H9 (cell line): ENCODE measurements around the gene PNMA1. TPM values are rescaled to one million over a fixed set of nuclear protein-coding genes. Genes with fewer than 3 reads are reported as not detected.

Experiments used
- DNase-seq: peaks from one replicate; pipeline ENCODE4 v3.0.0-alpha.2; 2017
- H2AFZ ChIP-seq: one replicate; pipeline ENCODE4 v1.6.1; 2013; ENCODE audit warnings: mild to moderate bottlenecking, low read length, control low read depth, moderate library complexity
- H2AK5ac ChIP-seq: 2 replicates; pipeline ENCODE4 v1.6.1; 2013; ENCODE audit warnings: low read length, control low read depth, mixed read lengths; ENCODE audit not compliant: insufficient read length
- H2BK120ac ChIP-seq: one replicate; pipeline ENCODE4 v1.6.1; 2013; ENCODE audit warnings: low read depth, mild to moderate bottlenecking, low read length, control low read depth, inconsistent platforms; ENCODE audit not compliant: poor library complexity, severe bottlenecking
- H2BK12ac ChIP-seq: 2 replicates; pipeline ENCODE4 v1.6.1; 2013; ENCODE audit warnings: low read length, control low read depth, mixed read lengths, low read depth; ENCODE audit not compliant: insufficient read length
- H2BK15ac ChIP-seq: 2 replicates; pipeline ENCODE4 v1.6.1; 2013; ENCODE audit warnings: low read depth, low read length, control low read depth
- H2BK20ac ChIP-seq: one replicate; pipeline ENCODE4 v1.6.1; 2013; ENCODE audit warnings: low read depth, mild to moderate bottlenecking, low read length, control low read depth, inconsistent platforms; ENCODE audit not compliant: poor library complexity, severe bottlenecking
- H2BK5ac ChIP-seq: 2 replicates; pipeline ENCODE4 v1.6.1; 2013; ENCODE audit warnings: low read length, control low read depth, mixed read lengths; ENCODE audit not compliant: insufficient read length
- H3K14ac ChIP-seq: 2 replicates; pipeline ENCODE4 v1.6.1; 2013; ENCODE audit warnings: low read length, control low read depth; ENCODE audit not compliant: insufficient read depth
- H3K18ac ChIP-seq: 2 replicates; pipeline ENCODE4 v1.6.1; 2013; ENCODE audit warnings: low read depth, mild to moderate bottlenecking, mixed read lengths, low read length, control low read depth; ENCODE audit not compliant: insufficient read length
- H3K23ac ChIP-seq: 2 replicates; pipeline ENCODE4 v1.6.1; 2013; ENCODE audit warnings: low read length, control low read depth, mixed read lengths, low read depth; ENCODE audit not compliant: insufficient read length
- H3K23me2 ChIP-seq: 2 replicates; pipeline ENCODE4 v1.6.1; 2013; ENCODE audit warnings: low read depth, mild to moderate bottlenecking, mixed read lengths, low read length, control low read depth; ENCODE audit not compliant: insufficient read length, poor library complexity, severe bottlenecking
- H3K27ac ChIP-seq: 2 replicates; pipeline ENCODE4 v1.5.1; 2013; ENCODE audit warnings: low read length, control low read depth, mixed read lengths, low read depth; ENCODE audit not compliant: insufficient read length
- H3K27me3 ChIP-seq: 2 replicates; pipeline ENCODE4 v1.6.1; 2013; ENCODE audit warnings: low read length, control low read depth, inconsistent platforms; ENCODE audit not compliant: insufficient read depth
- H3K4ac ChIP-seq: 2 replicates; pipeline ENCODE4 v1.6.1; 2013; ENCODE audit warnings: low read depth, mild to moderate bottlenecking, control low read depth, inconsistent platforms, low read length, moderate library complexity
- H3K4me1 ChIP-seq: 2 replicates; pipeline ENCODE4 v1.6.1; 2013; ENCODE audit warnings: low read length, control low read depth, inconsistent platforms; ENCODE audit not compliant: insufficient read depth
- H3K4me2 ChIP-seq: 2 replicates; pipeline ENCODE4 v1.6.1; 2013; ENCODE audit warnings: low read length, control low read depth, mixed read lengths; ENCODE audit not compliant: insufficient read length, insufficient read depth
- H3K56ac ChIP-seq: 2 replicates; pipeline ENCODE4 v1.6.1; 2013; ENCODE audit warnings: low read depth, mild to moderate bottlenecking, mixed read lengths, low read length, control low read depth; ENCODE audit not compliant: insufficient read length
- H3K79me1 ChIP-seq: 2 replicates; pipeline ENCODE4 v1.6.1; 2013; ENCODE audit warnings: low read depth, mild to moderate bottlenecking, moderate library complexity, low read length, control low read depth, inconsistent platforms; ENCODE audit not compliant: insufficient read depth, poor library complexity, severe bottlenecking
- H3K79me2 ChIP-seq: 2 replicates; pipeline ENCODE4 v1.6.1; 2013; ENCODE audit warnings: low read length, control low read depth, inconsistent platforms; ENCODE audit not compliant: insufficient read depth
- H3K9ac ChIP-seq: 2 replicates; pipeline ENCODE4 v1.6.1; 2013; ENCODE audit warnings: low read length, control low read depth, mixed read lengths; ENCODE audit not compliant: insufficient read length; ENCODE audit errors: extremely low read depth
- H3K9me3 ChIP-seq: one replicate; pipeline ENCODE4 v1.6.1; 2013; ENCODE audit warnings: low read depth, low read length, inconsistent platforms; ENCODE audit not compliant: control insufficient read depth
- H3T11ph ChIP-seq: one replicate; pipeline ENCODE4 v1.6.1; 2013; ENCODE audit warnings: mild to moderate bottlenecking, low read length, control low read depth, inconsistent platforms
- H4K20me1 ChIP-seq: one replicate; pipeline ENCODE4 v1.6.1; 2013; ENCODE audit not compliant: control insufficient read depth, insufficient read length, insufficient read depth
- H4K5ac ChIP-seq: 2 replicates; pipeline ENCODE4 v1.6.1; 2013; ENCODE audit warnings: low read depth, mild to moderate bottlenecking, mixed read lengths, low read length, control low read depth; ENCODE audit not compliant: insufficient read length
- H4K8ac ChIP-seq: replicated peaks from 2 replicates; pipeline ENCODE4 v1.6.1; 2013; ENCODE audit warnings: low read length, control low read depth, mixed read lengths, low read depth; ENCODE audit not compliant: insufficient read length
- H4K91ac ChIP-seq: 2 replicates; pipeline ENCODE4 v1.6.1; 2013; ENCODE audit warnings: low read depth, mild to moderate bottlenecking, moderate library complexity, mixed read lengths, low read length, control low read depth; ENCODE audit not compliant: insufficient read length
- H3K27ac Mint-ChIP-seq, 3 experiments: 2 replicates in 2 of 3; 3 replicates in 1 of 3; pipeline ENCODE4 v1.8.0; 2020 to 2021; ENCODE audit warnings: mixed read lengths in 3 of 3, mild to moderate bottlenecking in 1 of 3, moderate library complexity in 1 of 3
- H3K27me3 Mint-ChIP-seq: 2 replicates; pipeline ENCODE4 v1.8.0; 2021; ENCODE audit warnings: low read depth, mild to moderate bottlenecking, moderate library complexity, mixed read lengths
- H3K36me3 Mint-ChIP-seq, 3 experiments: 2 replicates in 2 of 3; 3 replicates in 1 of 3; pipeline ENCODE4 v1.8.0; 2020 to 2021; ENCODE audit warnings: low read depth in 3 of 3, mixed read lengths in 3 of 3; ENCODE audit not compliant: insufficient read depth in 1 of 3
- H3K4me1 Mint-ChIP-seq, 2 experiments: 2 replicates each; pipeline ENCODE4 v1.8.0; 2020; ENCODE audit warnings: mixed read lengths in 2 of 2
- H3K4me3 Mint-ChIP-seq, 2 experiments: 2 replicates in 1 of 2; 3 replicates in 1 of 2; pipeline ENCODE4 v1.8.0; 2020 to 2021; ENCODE audit warnings: mild to moderate bottlenecking in 2 of 2, mixed read lengths in 2 of 2, moderate library complexity in 1 of 2
- H3K9me3 Mint-ChIP-seq, 2 experiments: 2 replicates in 1 of 2; 3 replicates in 1 of 2; pipeline ENCODE4 v1.8.0; 2020; ENCODE audit warnings: mild to moderate bottlenecking in 2 of 2, mixed read lengths in 2 of 2, moderate library complexity in 1 of 2
- WGBS: extraction: QIAGEN DNeasy Blood & Tissue Kit; methylation state at CpG from one replicate; pipeline ENCODE4 v1.1.7; 2013; ENCODE audit warnings: missing lambda C conversion rate, low lambda C conversion rate, mixed read lengths; ENCODE audit not compliant: insufficient read length; ENCODE audit errors: extremely low coverage; 5-methylcytosine and 5-hydroxymethylcytosine counted together
- total RNA-seq: library from RNA; stranded (reverse); gene quantifications from 2 replicates; pipeline ENCODE4 v1.2.1, GENCODE V29; 2021
- TF ChIP-seq, protein P1 (sequence below): fragments of 200-600 bp; sonication (generic); conservative IDR thresholded peaks from 3 replicates; pipeline ENCODE4 v1.8.0; 2021; ENCODE audit warnings: antibody characterized with exemption, mild to moderate bottlenecking

PNMA1 gene
- total RNA-seq, 1 experiment from 2014 or later, result 56.1 TPM

DNA sequence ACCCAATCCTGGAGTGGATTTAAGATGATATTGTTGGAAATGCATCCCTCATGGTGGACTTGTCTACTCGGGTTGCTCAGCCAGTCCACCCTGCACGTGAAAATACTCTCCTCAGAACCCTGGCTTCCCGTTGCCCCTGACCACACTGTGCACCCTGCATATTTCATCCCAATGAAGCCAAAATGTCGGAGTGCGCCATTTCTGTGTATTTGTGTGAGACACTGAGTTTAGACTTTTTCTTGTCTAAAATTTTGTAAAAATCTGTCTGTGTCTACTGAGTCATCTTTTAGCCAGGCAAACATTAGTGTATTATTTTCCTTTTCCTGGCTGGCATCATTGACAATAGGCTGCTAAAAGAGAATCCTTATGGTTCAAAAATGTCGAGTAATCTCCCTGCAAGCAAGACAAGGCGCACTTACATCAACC is 485 bp upstream of the PNMA1 start:
- Histone ChIP-seq H2AK5ac (no peak overlapping the region), H3K14ac (no peak overlapping the region), H3K9ac (no peak overlapping the region), H3K4me2 (peak overlapping the region; percentile 88), H2BK120ac (no peak overlapping the region), H3K79me1 (no peaks in the 10 kb centered on the region), H4K8ac (no peak overlapping the region), H2AFZ (no peak overlapping the region), H2BK5ac (no peak overlapping the region), H3K56ac (no peak overlapping the region), H3K18ac (no peak overlapping the region), H3K23me2 (peaks cover 28% of the 10 kb centered on the region), H3K27me3 (no peaks in the 10 kb centered on the region), H2BK20ac (no peak overlapping the region), H3K79me2 (peaks cover 9% of the 10 kb centered on the region; the same call in 1 of the 2 replicates), H2BK12ac (no peak overlapping the region), H3K23ac (no peak overlapping the region), H2BK15ac (no peak overlapping the region), H3K27ac (no peak overlapping the region), H4K5ac (no peak overlapping the region), H4K20me1 (peaks cover 2% of the 10 kb centered on the region), H3K9me3 (no peaks in the 10 kb centered on the region), H4K91ac (no peak overlapping the region), H3T11ph (no peak overlapping the region), H3K4me1 (no peaks in the 10 kb centered on the region; the same call in 1 of the 2 replicates), H3K4ac (no peak overlapping the region)
- no peak overlapping the region; a peak in 1 of 7 replicates for H3K27ac Mint-ChIP-seq
- no peak for DNase-seq
- no CpG with 5 or more reads among the region's 7 CpGs for WGBS
- no peaks in the 10 kb centered on the region; a peak in 1 of 5 replicates for H3K9me3 Mint-ChIP-seq
- peaks cover 39 to 44% of the 10 kb centered on the region in 2 experiments for H3K4me1 Mint-ChIP-seq
- peaks cover 5% of the 10 kb centered on the region for H3K27me3 Mint-ChIP-seq
- peak overlapping the region; percentile 61 to 80 for H3K4me3 Mint-ChIP-seq
- TF ChIP-seq, protein P1, sequence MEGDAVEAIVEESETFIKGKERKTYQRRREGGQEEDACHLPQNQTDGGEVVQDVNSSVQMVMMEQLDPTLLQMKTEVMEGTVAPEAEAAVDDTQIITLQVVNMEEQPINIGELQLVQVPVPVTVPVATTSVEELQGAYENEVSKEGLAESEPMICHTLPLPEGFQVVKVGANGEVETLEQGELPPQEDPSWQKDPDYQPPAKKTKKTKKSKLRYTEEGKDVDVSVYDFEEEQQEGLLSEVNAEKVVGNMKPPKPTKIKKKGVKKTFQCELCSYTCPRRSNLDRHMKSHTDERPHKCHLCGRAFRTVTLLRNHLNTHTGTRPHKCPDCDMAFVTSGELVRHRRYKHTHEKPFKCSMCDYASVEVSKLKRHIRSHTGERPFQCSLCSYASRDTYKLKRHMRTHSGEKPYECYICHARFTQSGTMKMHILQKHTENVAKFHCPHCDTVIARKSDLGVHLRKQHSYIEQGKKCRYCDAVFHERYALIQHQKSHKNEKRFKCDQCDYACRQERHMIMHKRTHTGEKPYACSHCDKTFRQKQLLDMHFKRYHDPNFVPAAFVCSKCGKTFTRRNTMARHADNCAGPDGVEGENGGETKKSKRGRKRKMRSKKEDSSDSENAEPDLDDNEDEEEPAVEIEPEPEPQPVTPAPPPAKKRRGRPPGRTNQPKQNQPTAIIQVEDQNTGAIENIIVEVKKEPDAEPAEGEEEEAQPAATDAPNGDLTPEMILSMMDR, result no peak
- H3K36me3 Mint-ChIP-seq, result peaks cover 3 to 11% (median 11%) of the 10 kb centered on the region in 3 experiments
